Panc1 (cell line): ENCODE data around the gene SNTB2. TPM values are rescaled to one million over a fixed set of nuclear protein-coding genes. Genes with fewer than 3 reads are reported as not detected.

Experiments
- ATAC-seq: fragments of 200-7000 bp; cut with Tn5 transposase; 2 replicates; pipeline ENCODE4 v1.9.1; 2020; ENCODE audit warnings: mild to moderate bottlenecking, moderate library complexity
- BruUV-seq: library from RNA; stranded (reverse); fragments of 400-500 nt; replicated peaks from 2 replicates; lab custom pipeline; 2021; lab: Mats Ljungman, UMichigan
- CTCF ChIA-PET: fragments of 300-600 bp; sonication (Branson Sonifier 250); formaldehyde crosslinking; loops from one replicate; lab custom pipeline; 2022; ENCODE audit warnings: antibody characterized with exemption; lab: Charles Lee
- POLR2A ChIA-PET: fragments of 300-600 bp; sonication (Branson Sonifier 250); formaldehyde crosslinking; loops from one replicate; lab custom pipeline; 2022; ENCODE audit warnings: antibody characterized with exemption; lab: Charles Lee
- DNase-seq: peaks from one replicate; pipeline ENCODE4 v3.0.0-alpha.2; 2010; ENCODE audit warnings: low read depth, low spot score
- H3K27ac ChIP-seq: 2 replicates; pipeline ENCODE4 v1.5.1; 2011; ENCODE audit warnings: mild to moderate bottlenecking, low read length, inconsistent platforms
- H3K27me3 ChIP-seq: fragments of 200-500 bp; sonication (Bioruptor generic); 2 replicates; pipeline ENCODE4 v1.6.0; 2014; ENCODE audit warnings: low read length, inconsistent platforms; ENCODE audit not compliant: control insufficient read depth, insufficient read depth
- H3K36me3 ChIP-seq: fragments of 200-500 bp; sonication (Bioruptor generic); 2 replicates; pipeline ENCODE4 v1.5.1; 2014; ENCODE audit warnings: inconsistent platforms, mild to moderate bottlenecking, low read length, moderate library complexity; ENCODE audit not compliant: control insufficient read depth, insufficient read depth
- H3K4me1 ChIP-seq: 2 replicates; pipeline ENCODE4 v1.5.1; 2011; ENCODE audit warnings: inconsistent platforms, mild to moderate bottlenecking, low read length, moderate library complexity; ENCODE audit not compliant: control insufficient read depth, insufficient read depth
- H3K4me3 ChIP-seq, 2 experiments: 2 replicates each; pipeline ENCODE4 v1.5.1; 2011 to 2012; ENCODE audit warnings: low read depth in 2 of 2, low read length in 2 of 2, mild to moderate bottlenecking in 2 of 2, inconsistent platforms in 1 of 2, moderate library complexity in 1 of 2
- H3K9me3 ChIP-seq: fragments of 200-500 bp; sonication (Bioruptor generic); 2 replicates; pipeline ENCODE4 v1.5.1; 2014; ENCODE audit warnings: low read depth, mild to moderate bottlenecking, inconsistent platforms, low read length, moderate library complexity; ENCODE audit not compliant: control insufficient read depth, insufficient read depth
- CTCF ChIP-seq: fragments of 450-650 bp; IDR thresholded peaks from 2 replicates; pipeline ENCODE4 v1.5.1; 2017; ENCODE audit warnings: mild to moderate bottlenecking
- POLR2AphosphoS5 ChIP-seq: IDR thresholded peaks from 2 replicates; pipeline ENCODE4 v1.6.1; 2012; ENCODE audit warnings: mild to moderate bottlenecking, low read depth, low read length, moderate library complexity
- REST ChIP-seq, 2 experiments: IDR thresholded peaks; 2 replicates each; pipeline ENCODE4 v1.6.1; 2011 to 2012; ENCODE audit warnings: low read depth in 2 of 2, control low read depth in 1 of 2, low read length in 1 of 2, mild to moderate bottlenecking in 1 of 2, moderate library complexity in 1 of 2; ENCODE audit not compliant: insufficient read depth in 1 of 2
- SIN3A ChIP-seq: IDR thresholded peaks from 2 replicates; pipeline ENCODE4 v1.6.1; 2012; ENCODE audit warnings: low read depth, mild to moderate bottlenecking, low read length, moderate library complexity, borderline replicate concordance; ENCODE audit not compliant: insufficient read depth
- TCF7L2 ChIP-seq: IDR thresholded peaks from 2 replicates; pipeline ENCODE4 v1.6.1; 2011; ENCODE audit warnings: mild to moderate bottlenecking, low read depth, low read length, inconsistent platforms
- in situ Hi-C: cut with HindIII; loops from 2 replicates; pipeline ENCODE4 v1.10.0; 2016; ENCODE audit warnings: low sequenced_read_pairs, low pct_unique_long_range_greater_than_20kb
- intact Hi-C: fragments of 100-400 bp; cut with micrococcal nuclease; formaldehyde crosslinking; loops from one replicate; pipeline ENCODE4 v1.10.0; 2022; ENCODE audit not compliant: unreplicated experiment
- total RNA-seq: library from RNA; stranded (reverse); gene quantifications from one replicate; pipeline ENCODE4 v1.2.1, GENCODE V29; 2021; ENCODE audit not compliant: unreplicated experiment

The SNTB2 gene
- total RNA-seq, 1 experiment from 2014 or later: 40.8 TPM

GRCh38 chr16:69310653-69311532 is 123.9 kb downstream of the SNTB2 start, which contains the start of gene VPS4A:
Gene VPS4A, plus strand, starts transcription at chr16:69311350. Its CDS starts 162 bp downstream, at chr16:69311512.
- Histone ChIP-seq H3K36me3 (peaks cover 4% of the 10 kb centered on the region; the same call in 1 of the 2 replicates), H3K4me3 (peak within 1 kb of the TSS; percentile 72 to 74), H3K27me3 (no peaks in the 10 kb centered on the region), H3K27ac (peak within 1 kb of the TSS; percentile 78), H3K9me3 (no peaks in the 10 kb centered on the region), H3K4me1 (no peaks in the 10 kb centered on the region)
- DNase-seq (peak; percentile 77), ATAC-seq (peak; percentile 95)
- TF ChIP-seq SIN3A (0 out of 2 replicates have a peak, but pooled peaks have one; percentile 43), REST (IDR thresholded peaks at IDR 0.05; ENCODE audit: insufficient read depth in 1 of 2, low read depth in 2 of 2, low read length in 1 of 2) (no peak), CTCF (peak; percentile 90), POLR2AphosphoS5 (peak; percentile 78), TCF7L2 (no peak)
- in situ Hi-C loops (no loop called here), intact Hi-C loops (no loop called here)
- CTCF ChIA-PET: no interaction called here
- BruUV-seq: no TSS peak
- POLR2A ChIA-PET: no interaction called here

- intact Hi-C loops: no loop called here
- ChIA-PET POLR2A (no interaction called here), CTCF (no interaction called here)
- peak; percentile 79 for ATAC-seq
- Histone ChIP-seq H3K4me3 (peak overlapping the region; percentile 72 to 74), H3K36me3 (peaks cover 4% of the 10 kb centered on the region; the same call in 1 of the 2 replicates), H3K4me1 (no peaks in the 10 kb centered on the region), H3K27me3 (no peaks in the 10 kb centered on the region), H3K27ac (peak overlapping the region; percentile 78), H3K9me3 (no peaks in the 10 kb centered on the region)
- no TSS peak for BruUV-seq
- TF ChIP-seq CTCF (0 out of 2 replicates have a peak, but pooled peaks have one; percentile 48), TCF7L2 (no peak), SIN3A (no peak), REST (IDR thresholded peaks at IDR 0.05; ENCODE audit: insufficient read depth in 1 of 2, low read depth in 2 of 2, low read length in 1 of 2) (no peak), POLR2AphosphoS5 (no peak)
- in situ Hi-C loops: no loop called here
- no peak for DNase-seq
Measured at GRCh38 chr16:69311533-69312387, 124.8 kb downstream of the SNTB2 start.
